Measurements from ENCODE around the gene RAB10. TPM values are rescaled to one million over a fixed set of nuclear protein-coding genes. Genes with fewer than 3 reads are reported as not detected.

Gene RAB10
- polyA plus RNA-seq, 1 donor from 2014 or later = 169 TPM

DNA sequence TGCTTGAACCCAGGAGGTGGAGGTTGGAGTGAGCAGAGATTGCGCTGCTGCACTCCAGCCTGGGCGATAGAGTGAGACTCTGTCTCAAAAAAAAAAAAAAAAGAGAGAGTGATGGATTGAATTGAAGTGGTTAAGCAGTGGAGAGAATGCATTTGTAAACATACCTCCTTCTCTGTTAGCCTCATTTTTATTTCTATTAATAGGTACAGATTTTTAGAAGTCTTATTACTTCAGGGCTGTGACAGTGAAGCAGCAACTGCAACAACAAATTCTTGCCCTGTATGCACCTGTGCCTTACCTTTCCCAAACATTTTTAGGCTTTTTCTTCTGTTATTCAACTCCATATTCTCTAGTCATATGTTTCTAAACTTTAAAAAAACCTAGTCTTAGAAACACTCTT is 55.5 kb downstream of the RAB10 start:
- Histone ChIP-seq H3K27me3 (ENCODE audit: insufficient read depth, low read depth, low read length) (no peaks in the 10 kb centered on the region), H4K20me1 (ENCODE audit: insufficient read depth) (no peaks in the 10 kb centered on the region), H3K27ac (ENCODE audit: low read length) (no peak overlapping the region), H3F3A (ENCODE audit: insufficient read depth, low read length, poor library complexity, severe bottlenecking) (no peaks in the 10 kb centered on the region), H3K79me2 (replicated peaks; ENCODE audit: insufficient read depth, low read length) (peaks cover 31% of the 10 kb centered on the region), H3K36me3 (ENCODE audit: insufficient read depth, low read length) (no peaks in the 10 kb centered on the region), H3K9ac (ENCODE audit: low read length) (no peak overlapping the region), H3K4me2 (ENCODE audit: low read length) (no peak overlapping the region), H3K9me2 (ENCODE audit: insufficient read depth, low read length) (no peaks in the 10 kb centered on the region), H3K9me3 (ENCODE audit: low read length) (no peaks in the 10 kb centered on the region), H3K4me3 (ENCODE audit: low read length) (no peak overlapping the region), H2AFZ (ENCODE audit: low read depth, low read length) (no peak overlapping the region)
- TF ChIP-seq RAD21 (conservative IDR thresholded peaks at IDR 0.05) (no peak), POLR2AphosphoS5 (IDR thresholded peaks at IDR 0.05) (no peak), MXI1 (conservative IDR thresholded peaks at IDR 0.05; ENCODE audit: poor library complexity, severe bottlenecking) (no peak), EP300 (conservative IDR thresholded peaks at IDR 0.05; ENCODE audit: poor library complexity, severe bottlenecking) (no peak), TAF1 (IDR thresholded peaks at IDR 0.05; ENCODE audit: low read depth) (no peak), EZH2 (IDR thresholded peaks at IDR 0.05; ENCODE audit: borderline replicate concordance, insufficient read depth, low read length, poor library complexity, severe bottlenecking) (no peak), SMC3 (conservative IDR thresholded peaks at IDR 0.05; ENCODE audit: poor library complexity) (no peak)
- TF ChIP-seq, protein P1, sequence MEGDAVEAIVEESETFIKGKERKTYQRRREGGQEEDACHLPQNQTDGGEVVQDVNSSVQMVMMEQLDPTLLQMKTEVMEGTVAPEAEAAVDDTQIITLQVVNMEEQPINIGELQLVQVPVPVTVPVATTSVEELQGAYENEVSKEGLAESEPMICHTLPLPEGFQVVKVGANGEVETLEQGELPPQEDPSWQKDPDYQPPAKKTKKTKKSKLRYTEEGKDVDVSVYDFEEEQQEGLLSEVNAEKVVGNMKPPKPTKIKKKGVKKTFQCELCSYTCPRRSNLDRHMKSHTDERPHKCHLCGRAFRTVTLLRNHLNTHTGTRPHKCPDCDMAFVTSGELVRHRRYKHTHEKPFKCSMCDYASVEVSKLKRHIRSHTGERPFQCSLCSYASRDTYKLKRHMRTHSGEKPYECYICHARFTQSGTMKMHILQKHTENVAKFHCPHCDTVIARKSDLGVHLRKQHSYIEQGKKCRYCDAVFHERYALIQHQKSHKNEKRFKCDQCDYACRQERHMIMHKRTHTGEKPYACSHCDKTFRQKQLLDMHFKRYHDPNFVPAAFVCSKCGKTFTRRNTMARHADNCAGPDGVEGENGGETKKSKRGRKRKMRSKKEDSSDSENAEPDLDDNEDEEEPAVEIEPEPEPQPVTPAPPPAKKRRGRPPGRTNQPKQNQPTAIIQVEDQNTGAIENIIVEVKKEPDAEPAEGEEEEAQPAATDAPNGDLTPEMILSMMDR (IDR thresholded peaks at IDR 0.05; ENCODE audit: poor library complexity, severe bottlenecking) = no peak
- TF ChIP-seq, protein P2, sequence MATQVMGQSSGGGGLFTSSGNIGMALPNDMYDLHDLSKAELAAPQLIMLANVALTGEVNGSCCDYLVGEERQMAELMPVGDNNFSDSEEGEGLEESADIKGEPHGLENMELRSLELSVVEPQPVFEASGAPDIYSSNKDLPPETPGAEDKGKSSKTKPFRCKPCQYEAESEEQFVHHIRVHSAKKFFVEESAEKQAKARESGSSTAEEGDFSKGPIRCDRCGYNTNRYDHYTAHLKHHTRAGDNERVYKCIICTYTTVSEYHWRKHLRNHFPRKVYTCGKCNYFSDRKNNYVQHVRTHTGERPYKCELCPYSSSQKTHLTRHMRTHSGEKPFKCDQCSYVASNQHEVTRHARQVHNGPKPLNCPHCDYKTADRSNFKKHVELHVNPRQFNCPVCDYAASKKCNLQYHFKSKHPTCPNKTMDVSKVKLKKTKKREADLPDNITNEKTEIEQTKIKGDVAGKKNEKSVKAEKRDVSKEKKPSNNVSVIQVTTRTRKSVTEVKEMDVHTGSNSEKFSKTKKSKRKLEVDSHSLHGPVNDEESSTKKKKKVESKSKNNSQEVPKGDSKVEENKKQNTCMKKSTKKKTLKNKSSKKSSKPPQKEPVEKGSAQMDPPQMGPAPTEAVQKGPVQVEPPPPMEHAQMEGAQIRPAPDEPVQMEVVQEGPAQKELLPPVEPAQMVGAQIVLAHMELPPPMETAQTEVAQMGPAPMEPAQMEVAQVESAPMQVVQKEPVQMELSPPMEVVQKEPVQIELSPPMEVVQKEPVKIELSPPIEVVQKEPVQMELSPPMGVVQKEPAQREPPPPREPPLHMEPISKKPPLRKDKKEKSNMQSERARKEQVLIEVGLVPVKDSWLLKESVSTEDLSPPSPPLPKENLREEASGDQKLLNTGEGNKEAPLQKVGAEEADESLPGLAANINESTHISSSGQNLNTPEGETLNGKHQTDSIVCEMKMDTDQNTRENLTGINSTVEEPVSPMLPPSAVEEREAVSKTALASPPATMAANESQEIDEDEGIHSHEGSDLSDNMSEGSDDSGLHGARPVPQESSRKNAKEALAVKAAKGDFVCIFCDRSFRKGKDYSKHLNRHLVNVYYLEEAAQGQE (IDR thresholded peaks at IDR 0.05; ENCODE audit: borderline replicate concordance) = no peak

DNA sequence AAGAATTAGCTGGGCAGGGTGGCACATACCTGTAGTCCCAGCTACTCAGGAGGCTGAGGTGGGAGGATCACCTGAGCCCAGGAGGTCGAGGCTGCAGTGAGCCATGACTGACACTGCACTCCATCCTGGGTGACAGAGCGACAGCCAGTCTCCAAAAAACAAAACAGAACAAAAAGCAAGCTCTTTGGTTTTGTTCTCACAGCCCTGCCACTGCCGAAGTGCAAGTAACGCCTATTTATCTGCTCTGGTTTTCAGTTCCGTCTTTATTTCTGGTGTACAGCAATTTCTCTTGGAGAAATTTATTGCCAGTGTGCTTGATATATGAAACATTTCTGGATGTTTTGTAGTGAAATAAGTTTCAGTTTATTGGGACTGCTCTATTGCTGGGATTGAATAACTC is 61.9 kb downstream of the RAB10 start:
- no peak overlapping the region for H3K4me3 ChIP-seq (ENCODE audit: low read length)
- H3F3A ChIP-seq (ENCODE audit: insufficient read depth, low read length, poor library complexity, severe bottlenecking) = no peaks in the 10 kb centered on the region
- TF ChIP-seq, protein P1 (IDR thresholded peaks at IDR 0.05; ENCODE audit: poor library complexity, severe bottlenecking) = no peak
- TF ChIP-seq RAD21 (conservative IDR thresholded peaks at IDR 0.05) = no peak
- TF ChIP-seq MXI1 (conservative IDR thresholded peaks at IDR 0.05; ENCODE audit: poor library complexity, severe bottlenecking) = no peak
- TF ChIP-seq POLR2AphosphoS5 (IDR thresholded peaks at IDR 0.05) = no peak
- TF ChIP-seq EZH2 (IDR thresholded peaks at IDR 0.05; ENCODE audit: borderline replicate concordance, insufficient read depth, low read length, poor library complexity, severe bottlenecking) = no peak
- TF ChIP-seq, protein P2 (IDR thresholded peaks at IDR 0.05; ENCODE audit: borderline replicate concordance) = no peak
- no peak for TF ChIP-seq TAF1 (IDR thresholded peaks at IDR 0.05; ENCODE audit: low read depth)
- TF ChIP-seq EP300 (conservative IDR thresholded peaks at IDR 0.05; ENCODE audit: poor library complexity, severe bottlenecking) = no peak
- no peak for TF ChIP-seq SMC3 (conservative IDR thresholded peaks at IDR 0.05; ENCODE audit: poor library complexity)
- H3K27ac ChIP-seq (ENCODE audit: low read length) = no peak overlapping the region
- H4K20me1 ChIP-seq (ENCODE audit: insufficient read depth) = no peaks in the 10 kb centered on the region
- peaks cover 34% of the 10 kb centered on the region for H3K79me2 ChIP-seq (replicated peaks; ENCODE audit: insufficient read depth, low read length)
- no peak overlapping the region for H2AFZ ChIP-seq (ENCODE audit: low read depth, low read length)
- no peak overlapping the region for H3K9ac ChIP-seq (ENCODE audit: low read length)
- no peak overlapping the region for H3K4me2 ChIP-seq (ENCODE audit: low read length)
- H3K9me2 ChIP-seq (ENCODE audit: insufficient read depth, low read length) = no peaks in the 10 kb centered on the region
- H3K36me3 ChIP-seq (ENCODE audit: insufficient read depth, low read length) = no peaks in the 10 kb centered on the region
- no peaks in the 10 kb centered on the region for H3K27me3 ChIP-seq (ENCODE audit: insufficient read depth, low read depth, low read length)
- H3K9me3 ChIP-seq (ENCODE audit: low read length) = no peaks in the 10 kb centered on the region
